NCI-H510A (cell line): ENCODE data around the gene TPTE2.
"Not testable (repeated sequence)": the region's sequence is repeated elsewhere in the genome, so short reads cannot be mapped to it uniquely, and the experiment has no call there.

ENCODE experiments used
- DNase-seq: peaks from one replicate; lab custom pipeline; 2025; lab: John Stamatoyannopoulos, UW

TPTE2 gene

DNA sequence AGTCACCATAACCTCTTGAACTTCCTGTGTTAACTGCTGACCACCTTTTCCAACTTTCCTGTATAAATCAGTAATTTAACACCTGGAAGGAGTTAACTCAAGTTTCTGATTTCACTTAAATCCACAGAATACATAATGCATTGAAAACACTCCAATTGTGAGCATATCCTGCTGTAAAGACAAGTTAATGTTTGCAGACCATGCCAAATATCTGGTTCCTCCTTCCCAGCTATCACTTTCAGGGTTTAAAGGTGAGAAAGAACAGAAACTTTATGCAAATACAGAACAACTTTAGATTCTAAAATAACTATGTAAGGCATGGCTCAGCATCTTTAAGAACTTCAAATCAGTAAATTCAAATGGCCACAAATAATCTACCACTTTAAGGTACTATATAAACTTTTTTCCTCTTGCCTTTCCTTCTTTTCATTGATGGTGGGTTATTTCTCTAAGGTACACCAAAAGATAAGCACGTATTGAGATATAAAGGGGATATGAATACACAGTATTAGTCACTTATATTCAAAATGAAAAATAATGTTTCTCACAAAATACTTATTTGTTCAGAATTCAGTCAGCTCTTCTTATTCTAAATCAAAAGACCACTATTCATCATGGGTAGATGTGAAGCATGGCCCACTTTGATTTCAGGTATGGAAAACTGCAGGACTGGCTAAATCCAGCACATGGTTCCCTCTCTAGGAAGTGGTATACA lies 6.6 kb upstream of the TPTE2 start:
- DNase-seq, result no peak

DNA sequence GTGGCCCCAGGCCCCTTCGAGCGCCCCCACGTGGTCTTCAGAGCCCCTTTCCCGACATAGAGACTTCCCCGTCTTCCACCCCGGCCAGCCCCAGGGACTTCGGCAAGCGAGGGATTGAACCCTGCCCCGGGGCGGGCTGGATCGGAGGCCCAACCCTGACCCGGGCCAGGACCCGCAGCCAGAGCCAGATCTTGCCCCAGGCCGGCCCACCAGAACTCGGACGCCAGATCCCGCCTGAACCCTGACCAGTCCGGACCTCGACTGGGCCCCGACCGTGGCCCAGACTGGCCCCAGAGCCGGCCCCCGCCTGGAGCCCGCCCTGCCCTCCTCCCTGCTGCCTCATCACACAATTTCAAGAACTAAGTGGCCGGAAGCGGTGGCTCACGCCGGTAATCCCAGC lies 253 bp upstream of the TPTE2 start:
- DNase-seq, result no peak

DNA sequence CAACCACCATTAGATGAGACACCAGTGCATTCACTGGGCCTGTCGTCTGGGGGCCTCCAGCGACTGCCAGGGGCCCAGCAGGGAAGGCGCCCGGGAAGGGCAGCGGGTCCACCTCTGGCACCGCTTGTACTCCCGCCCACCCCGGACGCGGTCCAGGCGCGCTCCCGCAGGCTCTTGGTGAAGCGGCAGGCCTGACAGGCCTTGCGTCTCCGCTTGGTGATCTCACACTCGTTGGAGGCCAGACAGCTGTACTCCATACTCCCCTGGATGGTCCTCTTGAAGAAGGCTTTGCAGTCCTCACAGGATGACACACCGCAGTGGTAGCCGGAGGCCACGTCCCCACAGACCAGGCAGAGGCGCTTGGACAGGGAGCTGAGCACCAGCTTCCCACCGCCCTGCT lies 660 bp downstream of the TPTE2 start:
- not testable (repeated sequence) for DNase-seq

- DNase-seq, result not testable (repeated sequence)
These were observed 1.6 kb downstream of the TPTE2 start for GRCh38 chr13:19559739-19560138.

- not testable (repeated sequence) for DNase-seq
These were observed 4.0 kb downstream of the TPTE2 start for GRCh38 chr13:19557287-19557686.

GRCh38 chr13:19549245-19549644 lies 12.1 kb downstream of the TPTE2 start:
- not testable (repeated sequence) for DNase-seq

DNA sequence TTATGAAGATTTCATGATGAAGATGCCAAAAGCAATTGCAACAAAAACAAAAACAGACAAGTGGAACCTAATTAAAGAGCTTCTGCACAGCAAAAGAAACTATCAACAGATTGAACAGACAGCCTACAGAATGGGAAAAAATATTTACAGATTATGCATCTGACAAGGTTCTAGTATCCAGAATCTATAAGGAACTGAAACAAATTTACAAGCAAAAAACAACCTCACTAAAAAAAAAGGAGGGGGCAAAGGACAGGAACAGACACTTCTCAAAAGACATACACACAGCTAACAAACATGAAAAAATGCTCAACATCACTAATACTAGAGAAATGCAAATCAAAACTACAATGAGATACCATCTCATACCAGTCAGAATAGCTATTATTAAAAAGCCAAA lies 35.7 kb downstream of the TPTE2 start:
- DNase-seq, result not testable (repeated sequence)

- no peak for DNase-seq
These were observed 42.3 kb downstream of the TPTE2 start for GRCh38 chr13:19519049-19519448.

- DNase-seq, result not testable (repeated sequence)
These were observed 53.7 kb downstream of the TPTE2 start for GRCh38 chr13:19507623-19508022.

DNA sequence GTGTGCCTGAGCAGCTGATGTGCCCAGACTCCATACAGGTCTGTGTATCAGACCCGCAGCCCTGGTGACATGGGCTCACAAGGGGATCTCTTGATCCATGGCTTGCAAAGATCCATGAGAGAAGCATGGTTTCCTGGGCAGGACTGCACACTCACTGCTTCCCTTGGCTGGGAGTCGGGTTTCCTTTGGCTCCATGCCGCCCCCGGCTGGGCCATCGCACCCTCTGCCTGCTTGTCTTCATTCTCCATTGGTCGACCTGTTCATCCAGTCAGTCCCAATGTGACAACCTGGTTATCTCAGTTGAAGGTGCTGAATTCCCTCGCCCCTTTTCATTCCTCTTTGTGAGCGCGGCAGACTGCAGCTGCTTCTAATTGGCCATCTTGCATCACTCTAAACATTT lies 101.2 kb downstream of the TPTE2 start:
- not testable (repeated sequence) for DNase-seq

DNA sequence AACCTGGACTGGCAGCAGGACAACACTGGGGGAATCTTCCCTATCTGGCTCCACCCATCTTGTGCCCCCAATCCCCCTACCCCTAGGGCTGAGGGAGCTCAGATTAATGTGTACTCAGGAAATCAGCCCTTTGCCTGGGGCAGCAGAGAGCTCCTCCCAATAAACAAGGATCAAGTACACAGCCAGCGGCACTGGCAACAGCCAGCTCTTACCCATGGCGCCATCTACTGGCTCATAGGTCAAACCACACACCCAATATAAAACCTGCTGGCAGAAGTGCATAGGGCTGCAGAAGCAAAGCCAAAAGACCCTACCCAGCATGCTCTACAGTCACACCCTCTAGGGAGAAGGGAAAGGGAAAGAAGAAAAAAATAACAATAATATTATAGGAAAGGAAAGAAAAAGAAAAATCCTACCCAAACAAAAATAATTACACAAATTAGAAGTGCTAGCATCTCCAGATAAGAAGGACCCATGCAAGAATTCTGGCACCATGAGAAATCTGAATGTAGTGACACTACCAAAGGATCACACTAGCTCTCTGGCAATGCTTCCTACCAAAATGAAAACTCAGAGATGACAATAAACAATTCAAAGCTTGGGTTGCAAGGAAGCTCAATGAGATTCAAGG lies 122.2 kb downstream of the TPTE2 start:
- not testable (repeated sequence) for DNase-seq

DNA sequence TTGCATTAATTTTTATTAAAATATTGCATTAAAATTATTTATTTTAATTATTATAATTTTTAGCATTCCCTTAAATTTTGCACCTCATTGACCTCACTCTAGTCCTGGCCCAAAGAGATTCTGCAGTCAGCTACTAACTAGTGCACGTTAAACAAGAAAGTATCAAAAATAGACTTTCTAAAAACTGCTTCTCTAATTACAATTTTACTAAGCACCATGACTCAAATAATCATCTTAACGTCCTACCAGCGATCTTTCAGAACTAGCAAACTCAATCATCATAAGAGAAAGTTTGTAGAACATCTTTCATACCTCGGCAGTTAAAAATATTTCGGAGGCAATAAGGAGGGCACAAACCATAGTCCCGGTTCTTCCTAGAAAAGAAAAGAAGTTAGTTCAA lies 123.6 kb downstream of the TPTE2 start:
- not testable (repeated sequence) for DNase-seq

DNA sequence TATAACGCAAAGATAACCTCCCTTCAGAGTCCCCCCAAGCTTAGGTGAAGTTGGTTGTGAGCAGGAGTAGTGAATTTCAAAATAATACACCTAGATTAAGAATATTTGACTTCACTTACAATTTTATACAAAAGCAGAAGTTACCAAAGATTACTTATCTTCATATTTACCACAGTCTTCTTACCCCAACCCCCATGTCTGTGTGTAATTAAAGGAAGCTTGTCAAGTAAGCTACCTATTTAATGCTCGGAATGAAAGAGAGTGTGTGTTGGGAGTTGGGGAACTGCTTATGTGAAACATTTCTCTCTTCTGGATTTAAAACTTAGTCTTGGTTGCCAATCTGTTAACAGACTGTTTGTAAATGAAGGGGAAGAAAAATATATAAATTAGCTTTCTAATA lies 139.1 kb downstream of the TPTE2 start:
- DNase-seq, result not testable (repeated sequence)

DNA sequence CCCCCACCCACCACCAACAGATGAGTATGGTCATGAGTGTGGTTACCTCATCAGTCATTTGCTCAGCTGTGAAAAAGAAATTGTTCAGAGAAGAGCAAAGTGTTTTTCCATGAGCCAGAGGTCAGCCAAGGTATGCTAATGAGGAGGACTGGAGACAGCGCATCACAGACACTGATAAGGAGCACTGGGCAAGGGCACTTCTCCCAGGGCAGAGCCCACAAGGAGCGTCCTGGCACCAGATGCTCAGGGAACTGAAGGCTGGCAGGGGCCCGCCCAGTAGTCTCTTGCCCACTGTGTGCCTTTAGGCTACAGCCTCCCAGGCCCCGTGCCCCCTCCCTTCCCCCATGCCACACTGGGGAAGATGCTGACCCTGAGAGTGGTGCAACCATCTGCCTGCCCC lies 148.8 kb downstream of the TPTE2 start:
- DNase-seq, result not testable (repeated sequence)

DNA sequence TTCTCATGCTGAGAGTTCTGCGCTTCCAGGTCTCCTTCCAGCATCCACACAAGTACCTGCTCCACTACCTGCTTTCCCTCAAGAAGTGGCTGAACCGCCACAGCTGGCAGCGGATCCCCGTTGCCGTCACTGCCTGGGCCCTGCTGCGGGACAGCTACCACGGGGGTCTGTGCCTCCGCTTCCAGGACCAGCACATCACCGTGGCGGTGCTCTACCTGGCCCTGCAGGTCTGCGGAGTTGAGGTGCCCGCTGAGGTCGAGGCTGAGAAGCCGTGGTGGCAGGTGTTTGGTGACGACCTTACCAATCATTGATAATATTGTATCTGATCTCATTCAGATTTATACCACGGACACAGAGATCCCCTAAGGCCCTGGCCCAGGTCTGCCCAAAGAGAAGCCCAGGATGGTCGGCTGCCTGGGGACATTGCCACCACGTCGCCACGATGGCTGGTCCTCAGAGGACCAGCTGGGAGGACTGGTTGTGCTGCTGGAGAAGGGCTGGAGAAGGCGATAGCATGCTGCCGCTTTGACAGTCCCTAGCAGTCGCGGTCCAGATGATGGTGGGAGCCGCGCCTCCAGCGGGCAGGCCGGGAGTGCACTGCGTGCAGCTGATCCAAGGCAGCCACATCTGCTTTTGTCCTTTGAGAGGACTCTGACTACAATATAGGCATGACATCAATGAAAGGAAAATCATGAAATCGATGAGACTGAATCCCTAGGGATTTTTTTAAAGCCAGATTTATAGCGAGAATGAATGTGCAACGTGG lies 178.4 kb downstream of the TPTE2 start:
- DNase-seq, result not testable (repeated sequence)

GRCh38 chr13:19382111-19382510 lies 179.2 kb downstream of the TPTE2 start:
- DNase-seq, result no peak
